Activated T-cell treated with anti-CD3 and anti-CD28 coated beads, Interleukin-2, amount 50 U/mL, for 24 hours (primary cell): Measurements from ENCODE around the gene WDR18.

Experiments used
- DNase-seq: peaks from one replicate; pipeline ENCODE4 v3.0.0-alpha.2; 2020
- H3K27ac Mint-ChIP-seq: 2 replicates; pipeline ENCODE4 v1.8.0; 2020; ENCODE audit warnings: mild to moderate bottlenecking, mixed read lengths
- H3K27me3 Mint-ChIP-seq: 2 replicates; pipeline ENCODE4 v1.8.0; 2020; ENCODE audit warnings: mixed read lengths
- H3K36me3 Mint-ChIP-seq: 2 replicates; pipeline ENCODE4 v1.8.0; 2020; ENCODE audit warnings: low read depth, mixed read lengths
- H3K4me1 Mint-ChIP-seq: 2 replicates; pipeline ENCODE4 v1.8.0; 2020; ENCODE audit warnings: low read depth, mixed read lengths
- H3K4me3 Mint-ChIP-seq: 2 replicates; pipeline ENCODE4 v1.8.0; 2020; ENCODE audit warnings: mild to moderate bottlenecking, moderate library complexity, mixed read lengths
- H3K9me3 Mint-ChIP-seq: 2 replicates; pipeline ENCODE4 v1.8.0; 2020; ENCODE audit warnings: mixed read lengths

Gene WDR18

GRCh38 chr19:1010586-1011510 is 26.7 kb downstream of the WDR18 start:
- Mint-ChIP-seq H3K27me3 (no peaks in the 10 kb centered on the region), H3K36me3 (peaks cover 44% of the 10 kb centered on the region), H3K4me3 (no peak overlapping the region), H3K27ac (no peak overlapping the region), H3K4me1 (peaks cover 5% of the 10 kb centered on the region), H3K9me3 (no peaks in the 10 kb centered on the region)
- DNase-seq = no peak

GRCh38 chr19:1011831-1012333 is 27.7 kb downstream of the WDR18 start:
- no peak for DNase-seq
- H3K9me3 Mint-ChIP-seq = no peaks in the 10 kb centered on the region
- H3K4me3 Mint-ChIP-seq = no peak overlapping the region
- no peak overlapping the region for H3K27ac Mint-ChIP-seq
- H3K36me3 Mint-ChIP-seq = peaks cover 42% of the 10 kb centered on the region
- H3K4me1 Mint-ChIP-seq = peaks cover 14% of the 10 kb centered on the region
- H3K27me3 Mint-ChIP-seq = no peaks in the 10 kb centered on the region

- Mint-ChIP-seq H3K27me3 (no peaks in the 10 kb centered on the region), H3K36me3 (peaks cover 44% of the 10 kb centered on the region), H3K4me1 (peaks cover 18% of the 10 kb centered on the region), H3K9me3 (no peaks in the 10 kb centered on the region), H3K4me3 (no peak overlapping the region), H3K27ac (no peak overlapping the region)
- no peak for DNase-seq
Measured at GRCh38 chr19:1012334-1012733, 28.2 kb downstream of the WDR18 start.

GRCh38 chr19:1013218-1013617 is 29.1 kb downstream of the WDR18 start:
- H3K27me3 Mint-ChIP-seq = no peaks in the 10 kb centered on the region
- no peak for DNase-seq
- H3K9me3 Mint-ChIP-seq = no peaks in the 10 kb centered on the region
- H3K36me3 Mint-ChIP-seq = peaks cover 53% of the 10 kb centered on the region
- peaks cover 27% of the 10 kb centered on the region for H3K4me1 Mint-ChIP-seq
- peak overlapping the region; percentile 18 for H3K27ac Mint-ChIP-seq
- H3K4me3 Mint-ChIP-seq = no peak overlapping the region

- no peak overlapping the region for H3K4me3 Mint-ChIP-seq
- H3K27ac Mint-ChIP-seq = no peak overlapping the region
Measured at GRCh38 chr19:1014161-1015060, 30.3 kb downstream of the WDR18 start.

GRCh38 chr19:1015061-1015781 is 31.1 kb downstream of the WDR18 start:
- DNase-seq = no peak
- Mint-ChIP-seq H3K27ac (peak overlapping the region; percentile 11), H3K4me3 (no peak overlapping the region), H3K36me3 (peaks cover 62% of the 10 kb centered on the region), H3K4me1 (peaks cover 43% of the 10 kb centered on the region), H3K27me3 (no peaks in the 10 kb centered on the region), H3K9me3 (no peaks in the 10 kb centered on the region)

More at GRCh38 chr19:1014161-1015060, 30.3 kb downstream of the WDR18 start:
- no peaks in the 10 kb centered on the region for H3K27me3 Mint-ChIP-seq
- no peaks in the 10 kb centered on the region for H3K9me3 Mint-ChIP-seq
- H3K36me3 Mint-ChIP-seq = peaks cover 61% of the 10 kb centered on the region
- DNase-seq = no peak
- peaks cover 39% of the 10 kb centered on the region for H3K4me1 Mint-ChIP-seq

GRCh38 chr19:1015782-1016646 is 31.9 kb downstream of the WDR18 start:
- Mint-ChIP-seq H3K4me3 (no peak overlapping the region), H3K4me1 (peaks cover 43% of the 10 kb centered on the region), H3K27me3 (no peaks in the 10 kb centered on the region), H3K9me3 (no peaks in the 10 kb centered on the region), H3K27ac (peak overlapping the region; percentile 87), H3K36me3 (peaks cover 65% of the 10 kb centered on the region)
- DNase-seq = no peak

GRCh38 chr19:1016647-1017114 is 32.5 kb downstream of the WDR18 start:
- peak overlapping the region; percentile 87 for H3K27ac Mint-ChIP-seq
- peak overlapping the region; percentile 93 for H3K4me3 Mint-ChIP-seq
- H3K9me3 Mint-ChIP-seq = no peaks in the 10 kb centered on the region
- DNase-seq = no peak
- H3K4me1 Mint-ChIP-seq = peaks cover 49% of the 10 kb centered on the region
- H3K36me3 Mint-ChIP-seq = peaks cover 62% of the 10 kb centered on the region
- no peaks in the 10 kb centered on the region for H3K27me3 Mint-ChIP-seq

- Mint-ChIP-seq H3K4me3 (peak overlapping the region; percentile 93), H3K4me1 (peaks cover 51% of the 10 kb centered on the region), H3K27me3 (no peaks in the 10 kb centered on the region), H3K36me3 (peaks cover 59% of the 10 kb centered on the region), H3K27ac (peak overlapping the region; percentile 87), H3K9me3 (no peaks in the 10 kb centered on the region)
- no peak for DNase-seq
Measured at GRCh38 chr19:1017115-1017905, 33.2 kb downstream of the WDR18 start.

GRCh38 chr19:1017906-1018305 is 33.8 kb downstream of the WDR18 start:
- H3K27me3 Mint-ChIP-seq = no peaks in the 10 kb centered on the region
- peak overlapping the region; percentile 93 for H3K4me3 Mint-ChIP-seq
- H3K4me1 Mint-ChIP-seq = peaks cover 52% of the 10 kb centered on the region
- no peak for DNase-seq
- H3K36me3 Mint-ChIP-seq = peaks cover 58% of the 10 kb centered on the region
- H3K27ac Mint-ChIP-seq = peak overlapping the region; percentile 87
- H3K9me3 Mint-ChIP-seq = no peaks in the 10 kb centered on the region

GRCh38 chr19:1018393-1018792 is 34.2 kb downstream of the WDR18 start:
- Mint-ChIP-seq H3K9me3 (no peaks in the 10 kb centered on the region), H3K36me3 (peaks cover 53% of the 10 kb centered on the region), H3K27ac (peak overlapping the region; percentile 87), H3K27me3 (no peaks in the 10 kb centered on the region), H3K4me1 (peaks cover 52% of the 10 kb centered on the region), H3K4me3 (peak overlapping the region; percentile 93)
- DNase-seq = no peak

- DNase-seq = no peak
- Mint-ChIP-seq H3K27me3 (no peaks in the 10 kb centered on the region), H3K27ac (peak overlapping the region; percentile 87), H3K4me3 (peak overlapping the region; percentile 93), H3K4me1 (peaks cover 52% of the 10 kb centered on the region), H3K36me3 (peaks cover 46% of the 10 kb centered on the region), H3K9me3 (no peaks in the 10 kb centered on the region)
Measured at GRCh38 chr19:1018932-1019615, 34.9 kb downstream of the WDR18 start.
